ENCODE results near the gene ECE2.
"Not testable (repeated sequence)": the region's sequence is repeated elsewhere in the genome, so short reads cannot be mapped to it uniquely, and the experiment has no call there.

ECE2 gene

DNA sequence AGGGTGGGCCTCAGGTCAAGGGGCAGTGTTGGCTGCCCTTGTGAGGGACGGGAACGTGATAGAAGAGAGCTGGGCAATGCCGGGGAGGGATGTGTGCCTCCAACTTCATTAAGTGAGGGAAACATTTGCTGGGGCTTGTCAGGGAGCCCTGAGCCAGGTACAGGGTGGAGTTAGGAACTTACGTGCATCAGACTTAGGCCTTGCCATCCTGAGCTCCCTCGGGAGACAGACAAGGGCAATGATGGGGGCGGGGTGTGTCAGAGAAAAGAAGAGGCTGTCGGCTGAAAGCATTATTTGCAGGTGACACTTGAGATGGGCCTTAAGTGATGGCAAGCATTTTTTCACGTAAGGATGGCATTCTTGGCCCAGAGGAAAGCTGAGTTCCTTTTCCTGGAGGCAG, 63.2 kb downstream of the ECE2 start:
- no peak for DNase-seq

DNA sequence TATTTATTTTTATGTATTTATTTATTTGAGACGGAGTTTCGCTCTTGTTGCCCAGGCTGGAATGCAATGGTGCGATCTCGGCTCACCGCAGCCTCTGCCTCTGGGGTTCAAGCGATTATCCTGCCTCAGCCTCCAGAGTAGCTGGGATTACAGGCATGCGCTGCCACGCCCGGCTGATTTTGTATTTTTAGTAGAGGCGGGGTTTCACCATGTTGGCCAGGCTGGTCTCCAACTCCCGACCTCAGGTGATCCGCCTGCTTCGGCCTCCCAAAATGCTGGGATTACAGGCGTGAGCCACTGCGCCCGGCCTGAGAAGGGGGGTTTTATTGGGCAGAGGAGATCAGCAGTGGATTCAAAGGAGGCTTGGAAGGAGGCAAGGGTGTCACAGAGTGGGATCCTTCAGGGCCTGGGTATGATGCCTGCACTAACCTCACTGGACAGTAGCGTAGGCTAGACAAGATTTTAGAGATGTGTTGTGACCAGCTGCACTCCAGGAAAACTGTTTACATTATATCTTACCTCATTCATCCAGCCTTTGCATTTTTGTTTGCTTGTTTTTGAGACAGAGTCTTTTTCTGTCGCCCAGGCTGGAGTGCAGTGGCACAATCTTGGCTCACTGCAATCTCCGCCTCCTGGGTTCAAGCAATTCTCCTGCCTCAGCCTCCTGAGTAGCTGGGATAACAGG, 63.8 kb downstream of the ECE2 start:
- DNase-seq: not testable (repeated sequence)

DNA sequence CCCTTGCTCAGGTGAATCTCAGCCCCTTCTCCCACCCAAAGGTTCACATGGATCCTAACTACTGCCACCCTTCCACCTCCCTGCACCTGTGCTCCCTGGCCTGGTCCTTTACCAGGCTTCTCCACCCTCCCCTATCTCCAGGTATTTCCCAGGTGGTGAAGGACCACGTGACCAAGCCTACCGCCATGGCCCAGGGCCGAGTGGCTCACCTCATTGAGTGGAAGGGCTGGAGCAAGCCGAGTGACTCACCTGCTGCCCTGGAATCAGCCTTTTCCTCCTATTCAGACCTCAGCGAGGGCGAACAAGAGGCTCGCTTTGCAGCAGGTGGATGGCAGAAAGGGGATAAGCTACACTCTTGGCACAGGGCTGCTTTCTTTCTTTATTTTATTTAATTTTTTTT, 66.1 kb downstream of the ECE2 start:
- DNase-seq: no peak

Measured in right forelimb (tissue), 1 donor.